ENCODE data around the gene BICRA.
"Not testable (repeated sequence)": the region's sequence is repeated elsewhere in the genome, so short reads cannot be mapped to it uniquely, and the experiment has no call there.

The BICRA gene

DNA sequence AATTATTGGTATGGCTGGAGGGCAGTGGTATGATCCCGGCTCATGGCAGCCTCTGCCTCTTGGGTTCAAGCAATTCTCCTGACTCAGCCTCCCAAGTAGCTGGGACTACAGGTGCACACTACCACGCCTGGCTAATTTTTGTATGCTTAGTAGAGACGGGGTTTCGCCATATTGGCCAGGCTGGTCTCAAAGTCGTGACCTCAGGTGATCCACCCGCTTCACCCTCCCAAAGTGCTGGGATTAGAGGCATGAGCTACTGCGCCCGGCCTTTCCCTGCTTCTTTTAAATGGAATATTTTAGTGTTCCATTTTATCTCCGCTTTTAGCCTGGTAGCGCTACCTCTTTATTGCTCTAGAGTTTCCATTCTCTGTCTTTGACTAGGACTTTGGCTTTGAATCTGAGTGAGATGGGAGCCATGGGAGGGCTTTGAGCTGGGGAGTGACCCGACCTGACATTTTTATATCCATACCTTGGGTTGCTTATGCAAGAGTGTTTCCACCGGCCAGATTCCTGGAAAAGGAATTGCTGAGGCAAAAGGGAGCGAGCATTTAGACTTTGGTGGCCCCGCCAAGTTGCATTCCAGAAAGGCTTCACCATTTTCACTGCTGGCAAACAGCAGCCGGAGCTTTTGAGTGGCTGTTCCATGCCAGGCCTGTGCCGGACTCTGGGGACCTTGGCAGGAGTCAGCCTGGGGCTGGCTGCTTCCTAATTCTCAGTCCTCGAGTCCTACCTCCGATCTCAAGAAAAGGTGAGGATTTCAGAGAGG lies 22.9 kb downstream of the BICRA start:
- DNase-seq: no peak

DNA sequence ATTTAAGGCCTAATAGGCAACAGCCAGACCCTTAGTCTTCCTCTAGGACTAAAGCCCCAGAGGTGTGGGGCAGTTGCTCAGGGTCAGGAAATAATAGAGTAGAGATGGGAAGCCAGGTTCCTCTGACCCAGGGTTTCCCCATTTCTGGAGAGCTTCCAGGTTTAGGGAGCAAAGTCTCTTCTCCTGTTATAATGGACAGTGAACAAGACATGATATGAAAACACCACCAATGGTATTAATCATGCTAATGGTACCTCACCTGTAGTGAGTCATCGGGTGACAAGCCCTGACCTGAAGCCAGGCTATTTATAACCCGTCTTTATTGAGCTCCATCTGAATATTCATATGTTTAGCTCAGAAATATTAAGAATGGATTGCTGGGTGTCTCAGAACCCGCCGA lies 24.6 kb downstream of the BICRA start:
- DNase-seq: no peak

DNA sequence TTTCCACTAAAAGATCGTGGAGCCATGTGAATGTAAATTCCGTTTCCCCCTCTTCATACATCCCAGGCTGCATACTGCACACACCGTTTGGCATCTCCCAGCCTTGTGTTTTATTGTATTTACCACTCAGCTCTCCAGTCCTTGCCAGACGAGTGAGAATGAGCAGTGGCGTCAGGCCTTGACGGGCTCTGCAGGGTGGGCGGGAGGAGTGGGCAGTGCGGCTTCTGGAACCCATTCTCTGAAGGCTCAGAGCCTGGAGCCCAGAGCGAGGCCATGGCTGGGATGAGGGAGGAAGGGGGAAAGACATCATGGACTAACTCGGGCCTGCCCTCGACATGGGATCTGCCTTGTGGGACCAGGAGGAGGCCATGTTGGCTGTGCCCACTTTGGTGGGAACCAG lies 25.1 kb downstream of the BICRA start:
- no peak for DNase-seq

DNA sequence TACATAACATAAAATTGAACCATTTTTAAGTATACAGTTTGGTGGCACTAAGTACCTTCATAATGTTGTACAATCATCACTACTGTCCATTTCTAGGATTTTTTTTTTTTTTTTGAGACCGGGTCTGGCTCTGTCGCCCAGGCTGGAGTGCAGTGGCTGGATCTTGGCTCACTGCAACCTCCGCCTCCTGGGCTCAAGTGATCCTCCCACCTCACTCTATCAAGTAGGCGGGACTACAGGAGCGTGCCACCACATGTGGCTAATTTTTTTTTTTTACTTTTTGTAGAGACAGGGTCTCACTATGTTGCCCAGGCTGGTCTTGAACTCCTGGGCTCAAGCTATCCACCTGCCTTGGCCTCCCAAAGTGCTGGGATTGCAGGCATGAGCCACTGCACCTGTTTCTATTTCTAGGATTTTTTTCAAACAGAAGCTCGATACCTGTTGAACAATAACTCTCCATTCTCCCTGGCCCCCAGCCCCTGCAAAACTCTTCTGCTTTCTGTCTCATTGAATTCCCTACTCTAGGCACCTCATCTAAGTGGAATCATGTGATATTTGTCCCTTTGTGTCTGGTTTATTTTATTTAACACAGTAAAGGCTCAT lies 26.3 kb downstream of the BICRA start:
- DNase-seq: not testable (repeated sequence)

DNA sequence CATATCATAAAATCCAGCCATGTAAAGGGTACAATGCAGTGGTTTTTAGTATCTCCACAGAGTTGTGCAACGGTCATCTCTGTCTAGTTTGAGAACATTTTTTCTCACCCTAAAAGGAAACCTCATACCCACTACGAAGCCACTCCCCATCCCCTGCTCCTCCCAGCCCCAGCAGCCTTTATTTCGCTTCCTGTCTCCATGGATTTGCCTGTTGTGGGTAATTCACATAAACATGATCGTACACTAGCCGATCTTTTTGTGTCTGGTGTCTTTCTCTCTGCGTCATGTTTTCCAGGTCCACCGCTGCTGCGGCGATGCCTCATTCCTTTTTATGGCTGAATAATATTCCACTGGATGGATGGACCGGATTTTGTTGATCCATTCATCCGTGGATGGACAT lies 28.6 kb downstream of the BICRA start:
- no peak for DNase-seq

DNA sequence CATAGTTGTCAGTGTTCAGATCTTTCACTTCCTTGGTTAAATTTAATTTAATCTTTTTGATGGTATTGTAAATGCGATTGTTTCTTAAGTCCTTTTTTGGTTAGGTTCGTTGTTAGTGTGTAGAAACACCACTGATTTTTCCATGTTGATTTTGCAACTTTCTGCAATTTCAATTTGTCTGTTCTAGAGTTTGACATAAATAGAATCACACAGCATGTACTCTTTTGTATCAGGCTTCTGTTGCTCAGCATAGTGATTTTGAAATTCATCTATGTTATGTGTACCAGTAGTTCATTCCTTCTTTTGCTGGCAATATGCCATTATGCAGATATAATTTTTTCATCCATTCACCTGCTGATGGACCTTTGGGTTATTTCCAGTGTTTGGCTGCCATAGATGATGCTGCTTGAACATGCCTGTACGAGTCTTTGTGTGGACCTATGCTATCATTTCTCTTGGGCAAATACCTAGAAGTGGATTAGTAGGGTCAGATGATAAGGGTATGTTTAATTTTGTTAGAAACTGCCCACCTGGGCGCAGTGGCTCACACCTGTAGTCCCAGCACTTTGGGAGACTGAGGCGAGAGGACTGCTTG lies 33.1 kb downstream of the BICRA start:
- no peak for DNase-seq

DNA sequence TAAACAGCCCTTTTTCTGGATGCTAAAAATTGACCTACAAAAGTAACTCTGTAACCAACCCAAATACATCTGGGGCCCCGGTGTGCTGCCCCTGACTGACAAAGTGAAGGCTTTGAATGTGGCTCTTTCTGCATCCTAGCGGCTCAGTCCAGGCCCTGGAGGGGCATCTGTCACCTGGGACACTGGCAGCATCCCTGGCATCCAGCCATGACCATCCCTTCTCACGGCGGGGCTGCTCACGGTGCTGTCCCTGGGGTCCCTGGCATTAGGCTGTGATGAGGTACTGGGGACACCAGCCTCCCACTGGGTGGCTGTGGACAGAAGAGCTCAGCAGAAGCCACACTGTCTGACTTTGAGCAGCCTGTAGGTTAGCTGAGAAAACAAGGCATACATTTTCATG lies 34.3 kb downstream of the BICRA start:
- DNase-seq: no peak

DNA sequence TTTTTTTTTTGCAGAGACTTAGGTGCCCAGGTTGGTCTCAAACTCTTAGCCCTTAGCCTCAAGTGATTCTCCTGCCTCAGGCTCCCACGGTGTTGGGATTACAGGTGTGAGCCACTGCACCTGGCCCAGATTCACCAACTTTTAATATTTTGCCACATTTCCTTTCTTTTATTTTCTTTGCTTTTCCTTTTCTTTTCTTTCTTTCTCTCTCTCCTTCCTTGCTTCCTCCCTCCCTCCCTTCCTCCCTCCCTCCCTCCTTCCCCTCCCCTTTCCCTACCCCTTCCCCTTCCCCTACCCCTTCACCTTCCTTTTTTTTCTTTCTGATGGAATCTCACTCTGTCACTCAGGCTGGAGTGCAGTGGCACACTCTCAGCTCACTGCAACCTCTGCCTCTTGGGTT lies 35.3 kb downstream of the BICRA start:
- no peak for DNase-seq

DNA sequence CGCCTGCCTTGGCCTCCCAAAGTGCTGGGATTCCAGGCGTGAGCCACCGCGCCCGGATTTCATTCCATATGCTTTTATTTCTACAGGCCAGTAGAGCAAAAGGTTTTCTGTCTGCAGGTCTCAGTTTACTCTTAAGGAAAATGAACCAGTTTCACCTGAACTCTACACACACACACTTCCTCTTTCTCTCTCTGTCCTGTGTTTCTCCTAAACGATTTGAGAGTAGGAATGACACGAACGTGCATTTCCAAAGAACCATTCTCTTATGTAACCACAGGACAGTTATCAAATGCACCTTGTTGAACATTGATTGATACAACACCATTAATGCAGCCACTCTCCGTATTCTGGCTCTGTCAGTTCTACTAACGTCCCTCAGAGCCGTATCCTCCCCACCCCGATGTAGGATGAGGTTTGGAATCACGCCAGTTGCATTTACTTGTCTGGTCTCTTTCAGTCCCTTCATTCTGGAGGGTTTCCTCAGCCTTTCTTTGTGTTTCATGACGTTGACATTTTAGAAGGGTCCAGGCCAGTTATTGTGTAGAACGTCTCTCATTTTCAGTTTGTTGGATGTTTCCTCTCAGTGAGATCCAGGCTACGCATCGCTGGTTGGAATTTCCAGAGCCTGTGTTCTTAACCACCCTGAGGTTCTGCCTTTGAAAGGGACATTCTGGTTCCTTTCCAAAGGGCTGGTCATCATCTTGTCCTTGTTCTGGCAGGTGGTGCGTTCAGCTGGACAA lies 36.0 kb downstream of the BICRA start:
- DNase-seq: no peak

DNA sequence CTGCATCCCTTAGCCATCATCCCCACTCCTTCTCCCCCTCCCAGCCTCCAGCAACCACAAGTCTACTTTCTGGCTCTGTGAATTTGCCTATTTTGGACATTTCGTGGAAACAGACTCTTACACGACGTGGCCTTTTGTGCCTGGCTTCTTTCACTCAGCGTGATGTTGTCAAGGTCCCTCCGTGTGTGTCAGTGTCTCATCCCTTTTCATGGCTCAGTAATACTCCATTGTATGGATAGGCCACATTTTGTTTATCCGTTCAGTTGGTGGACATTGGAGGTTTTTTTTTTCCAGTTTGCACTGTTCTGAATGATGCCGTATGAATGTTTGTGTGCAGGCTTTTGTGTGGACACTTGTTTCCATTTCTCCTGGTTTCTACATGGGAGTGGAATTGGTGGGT lies 38.0 kb downstream of the BICRA start:
- DNase-seq: no peak

DNA sequence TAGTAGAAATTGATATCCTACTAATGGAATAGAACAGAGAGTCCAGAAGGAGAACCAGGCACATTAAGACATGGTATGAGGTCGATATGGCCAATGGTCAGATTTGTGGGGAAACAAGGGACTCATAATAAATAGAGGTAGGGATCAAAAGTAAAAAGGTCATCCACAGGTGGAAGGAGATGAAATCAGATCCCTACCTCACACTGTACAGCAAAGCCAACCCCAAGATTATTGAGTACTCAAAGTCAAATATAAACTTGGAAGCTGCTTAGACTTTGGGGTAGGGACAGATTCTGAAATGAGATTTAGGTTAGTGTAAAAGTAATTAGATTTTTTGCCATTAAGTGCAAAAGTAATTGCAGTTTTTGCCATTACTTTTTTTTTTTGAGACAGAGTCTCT lies 40.7 kb downstream of the BICRA start:
- DNase-seq: no peak

DNA sequence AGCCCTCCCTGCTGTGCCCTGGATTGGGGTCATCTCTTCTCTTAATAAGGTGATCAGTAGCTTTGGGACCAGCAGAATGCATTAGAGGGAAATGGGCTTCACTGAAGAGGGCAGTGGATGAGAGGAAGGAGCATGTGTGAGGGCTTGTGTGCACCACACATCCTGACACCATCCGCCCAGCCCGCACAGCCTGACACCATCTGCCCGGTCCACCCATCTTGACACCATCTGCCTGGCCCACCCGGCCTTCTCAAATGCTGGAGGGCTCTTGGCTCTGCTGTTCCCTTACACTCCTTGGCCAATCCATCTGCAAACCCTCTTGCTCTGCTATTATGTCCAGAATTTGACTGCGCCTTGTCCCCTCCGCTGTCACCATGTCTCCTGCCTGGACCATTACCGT lies 41.8 kb downstream of the BICRA start:
- DNase-seq: no peak

DNA sequence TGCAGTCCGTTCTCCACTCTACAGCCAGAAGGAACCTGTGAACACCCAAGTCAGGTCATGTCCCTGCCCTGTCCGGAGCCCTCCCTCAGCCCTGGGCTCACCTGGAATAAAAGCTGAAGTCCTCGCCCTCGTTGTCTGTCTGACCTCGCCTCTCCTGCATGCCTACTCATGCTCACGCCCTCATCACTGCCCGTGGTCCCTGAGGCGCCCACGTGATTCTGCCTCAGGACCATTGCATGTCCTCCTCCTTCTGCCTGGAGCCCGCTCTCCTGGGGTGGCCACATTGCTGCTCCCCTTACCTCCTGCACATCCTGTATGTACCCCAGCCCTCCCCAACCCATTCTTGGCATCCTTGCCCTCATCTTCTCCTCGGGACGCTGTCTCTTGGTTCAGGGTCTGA lies 42.2 kb downstream of the BICRA start:
- DNase-seq: no peak

DNA sequence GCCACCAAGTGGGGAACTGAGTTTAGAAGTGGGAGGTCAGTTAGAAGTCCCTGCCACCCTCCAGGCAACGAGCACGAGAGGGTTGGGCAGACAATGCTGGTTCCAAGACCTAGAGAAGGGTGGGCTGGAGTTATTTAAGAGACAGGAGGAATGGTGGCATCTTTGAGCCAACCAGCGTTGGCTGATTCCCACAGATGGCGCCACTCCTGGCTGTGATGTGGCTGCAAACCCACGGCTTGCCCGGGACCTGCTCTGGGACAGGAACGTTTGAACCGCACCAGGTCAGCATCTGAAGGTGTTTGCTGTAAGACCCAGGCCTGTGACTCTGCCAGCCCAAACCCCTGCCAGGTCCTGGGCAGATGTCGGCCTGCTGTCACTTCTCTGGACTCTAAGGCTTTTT lies 42.8 kb downstream of the BICRA start:
- no peak for DNase-seq

DNA sequence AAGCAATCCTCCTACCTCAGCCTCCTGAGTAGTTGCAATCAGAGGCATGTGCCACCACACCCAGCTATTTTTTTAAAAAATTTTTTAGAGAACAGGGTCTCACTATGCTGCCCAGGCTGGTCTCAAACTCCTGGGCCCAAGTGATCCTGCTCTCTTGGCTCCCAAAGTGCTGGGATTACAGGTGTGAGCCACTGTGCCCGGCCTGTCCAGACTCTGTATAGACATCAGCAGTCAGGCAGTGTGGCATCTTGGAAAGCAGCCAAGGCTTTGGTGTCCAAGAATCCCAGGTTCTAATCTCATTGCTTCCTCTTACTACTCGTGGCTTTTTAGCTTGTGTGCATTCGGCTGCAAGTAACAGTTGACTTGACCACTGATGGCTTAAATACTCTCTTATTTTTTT lies 43.4 kb downstream of the BICRA start:
- DNase-seq: no peak

DNA sequence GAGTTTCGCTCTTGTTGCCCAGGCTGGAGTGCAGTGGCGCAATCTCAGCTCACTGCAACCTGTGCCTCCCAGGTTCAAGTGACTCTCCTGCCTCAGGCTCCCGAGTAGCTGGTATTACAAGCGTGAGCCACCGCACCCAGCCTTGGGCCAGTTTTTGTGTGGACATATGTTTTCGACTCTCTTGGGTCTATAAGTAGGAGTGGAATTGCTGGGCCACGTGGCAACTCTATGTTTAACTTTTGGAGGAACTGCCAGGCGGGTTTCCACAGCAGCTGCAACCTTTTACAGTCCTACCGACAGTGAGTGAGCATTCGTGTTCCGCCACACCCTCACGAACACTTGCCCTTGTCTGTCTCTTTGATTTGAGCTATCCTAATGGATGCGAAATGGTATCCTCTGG lies 44.9 kb downstream of the BICRA start:
- no peak for DNase-seq

DNA sequence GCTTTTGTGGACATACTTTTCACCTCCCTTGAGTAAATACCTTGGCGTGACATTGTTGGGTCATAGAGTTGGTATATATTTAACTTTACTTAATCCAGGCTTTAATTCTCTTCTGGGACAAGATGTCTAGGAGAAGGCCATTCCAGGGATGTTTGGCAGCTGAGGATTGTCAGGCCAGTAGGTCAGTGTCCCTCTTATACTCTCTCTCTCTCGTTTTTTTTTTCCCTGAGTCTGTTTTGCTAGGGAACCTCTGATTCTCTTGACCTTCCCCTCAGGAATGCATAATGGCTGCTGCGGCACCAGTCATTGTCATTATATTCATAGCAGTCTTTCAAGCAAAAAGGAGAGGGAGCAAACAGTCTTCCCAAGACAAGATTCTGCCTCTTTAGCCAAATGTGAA lies 48.8 kb downstream of the BICRA start:
- DNase-seq: no peak

DNA sequence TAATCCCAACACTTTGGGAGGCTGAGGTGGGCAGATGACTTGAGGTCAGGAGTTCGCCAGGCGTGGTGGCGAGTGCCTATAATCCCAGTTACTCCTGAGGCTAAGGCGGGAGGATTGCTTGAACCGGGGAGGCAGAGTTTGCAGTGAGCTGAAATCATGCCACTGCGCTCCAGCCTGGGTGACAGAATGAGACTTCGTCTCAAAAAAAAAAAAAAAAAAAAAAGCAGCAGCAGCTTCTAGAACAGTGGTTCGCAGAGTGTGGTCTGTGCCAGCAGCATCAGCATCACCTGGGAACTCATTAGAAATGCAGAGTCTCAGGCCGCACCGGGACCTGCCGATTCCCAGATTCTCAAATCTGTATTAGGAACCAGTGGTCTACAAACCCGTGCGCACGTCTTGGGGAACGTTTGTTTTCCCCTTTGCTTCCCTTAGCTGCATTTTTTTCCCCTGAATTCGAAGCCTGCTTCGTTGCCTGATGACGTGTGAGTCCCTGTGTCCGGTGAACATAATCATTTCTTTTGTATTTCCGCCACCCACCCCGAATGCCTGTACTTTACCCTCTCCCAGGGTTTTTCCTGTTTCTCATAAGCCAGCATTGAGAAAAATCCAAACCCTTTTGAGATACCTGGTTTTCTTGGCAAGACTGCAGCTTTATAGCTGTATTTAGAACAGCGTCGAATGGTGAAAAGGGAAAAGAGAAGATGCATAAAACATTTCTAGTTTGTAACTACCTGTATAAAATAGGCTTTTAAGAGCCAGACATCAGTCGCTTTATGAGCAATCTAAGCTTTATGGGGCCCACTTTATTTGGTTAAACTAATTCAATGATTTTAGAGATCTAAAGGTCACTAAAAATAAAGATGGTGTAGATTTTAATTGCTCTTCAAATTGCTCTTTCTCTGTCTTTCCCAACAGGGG lies 49.8 kb downstream of the BICRA start:
- DNase-seq: no peak

DNA sequence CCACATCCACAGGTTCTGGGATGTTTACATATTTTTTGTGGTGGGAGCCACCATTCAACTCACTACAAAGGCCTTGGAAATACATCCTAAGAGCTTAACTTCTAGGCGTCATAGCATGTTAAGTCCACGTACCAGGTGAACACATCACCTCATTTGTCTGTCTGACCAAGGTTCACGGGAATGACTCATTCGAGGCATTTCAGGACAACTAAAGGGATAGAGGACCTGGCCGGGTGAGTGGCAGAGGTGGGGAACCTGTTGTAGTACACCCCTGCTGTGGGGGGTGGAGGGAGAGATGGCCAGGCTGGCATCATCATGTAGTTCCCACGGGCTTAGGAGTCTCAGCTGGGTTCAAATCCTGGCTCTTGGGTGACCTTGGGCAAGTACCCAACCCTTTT lies 51.5 kb downstream of the BICRA start:
- no peak for DNase-seq

DNA sequence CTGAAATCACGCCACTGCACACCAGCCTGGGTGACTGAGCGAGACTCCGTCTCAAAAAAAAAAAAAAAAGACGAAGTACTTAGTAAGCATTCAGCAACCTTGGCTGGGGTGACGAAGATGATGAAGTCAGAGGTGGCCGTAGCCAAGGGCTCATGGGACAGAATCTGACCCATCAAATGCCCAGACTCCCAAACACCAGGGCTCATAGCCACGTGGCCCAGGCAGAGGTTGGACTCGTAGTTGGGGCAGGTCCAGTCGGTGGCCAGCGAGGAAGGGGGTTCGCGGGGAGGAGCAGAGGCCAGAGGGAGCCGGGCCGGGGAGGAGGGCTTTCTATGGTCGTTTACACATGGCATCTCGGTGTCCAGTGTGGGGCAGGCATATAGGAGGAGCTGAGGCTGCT lies 52.2 kb downstream of the BICRA start:
- no peak for DNase-seq

DNA sequence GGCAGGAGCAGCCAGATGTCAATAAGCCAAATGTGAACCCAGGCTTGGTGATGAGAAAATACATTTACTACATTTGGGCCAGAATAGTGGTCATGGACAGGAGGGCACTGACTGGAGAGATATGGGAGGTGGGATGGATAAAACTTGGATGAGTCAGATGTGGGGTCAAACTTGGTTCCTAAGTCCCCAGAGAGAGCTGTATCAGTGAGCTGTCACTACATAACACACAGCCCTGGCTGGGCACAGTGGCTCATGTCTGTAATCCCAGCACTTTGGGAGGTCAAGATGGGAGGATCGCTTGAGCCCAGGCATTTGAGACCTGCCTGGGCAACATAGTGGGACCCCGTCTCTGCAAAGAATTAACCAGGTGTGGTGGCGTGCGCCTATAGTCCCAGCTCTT lies 52.7 kb downstream of the BICRA start:
- DNase-seq: no peak

DNA sequence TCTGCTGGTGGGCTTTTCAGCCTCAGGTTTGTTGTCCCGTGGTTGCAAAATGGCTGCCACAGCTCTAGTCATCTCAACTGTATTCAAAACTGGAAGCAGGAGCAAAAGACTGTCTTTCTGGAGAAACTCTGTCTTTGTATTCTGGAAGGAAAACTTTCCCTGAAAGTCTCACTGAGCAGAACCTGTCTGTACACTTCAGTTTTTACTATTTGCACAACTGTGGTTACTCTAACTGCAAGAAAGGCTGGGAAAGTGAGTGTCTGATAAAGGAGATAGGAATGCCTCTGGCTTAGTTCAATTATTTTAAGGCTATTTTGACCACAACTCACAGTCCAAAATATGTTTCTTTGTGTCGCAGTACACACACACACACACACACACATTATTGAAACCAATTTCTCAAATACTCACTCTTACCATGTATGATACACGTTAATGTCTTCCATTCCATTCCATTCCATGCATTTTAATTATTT lies 54.5 kb downstream of the BICRA start:
- DNase-seq: no peak

Measured in CD4-positive, alpha-beta T cell treated with Interferon alpha-2 for 1 hour (primary cell).